H1 (cell line): Measurements from ENCODE around the gene DENND1A. TPM values are rescaled to one million over a fixed set of nuclear protein-coding genes. Genes with fewer than 3 reads are reported as not detected.

Experiments used
- CTCF ChIA-PET: fragments of 300-600 bp; sonication (Branson Sonifier 250); formaldehyde crosslinking; loops from one replicate; lab custom pipeline; 2021; ENCODE audit not compliant: partially characterized antibody; lab: Charles Lee
- POLR2A ChIA-PET: fragments of 300-600 bp; sonication (Branson Sonifier 250); formaldehyde crosslinking; loops from one replicate; lab custom pipeline; 2021; ENCODE audit warnings: inconsistent platforms; ENCODE audit not compliant: partially characterized antibody; lab: Charles Lee
- DNase-seq, 2 experiments: peaks; one replicate each; pipeline versions ENCODE4 v3.0.0 to v3.0.0-alpha.2; 2010 to 2022; ENCODE audit warnings: low spot score in 2 of 2, low read depth in 1 of 2, mixed read lengths in 1 of 2
- FAIRE-seq: peaks from 2 replicates; lab custom pipeline; 2011; peaks lifted over from hg19 to GRCh38; lab: Jason Lieb, UNC
- H2AFZ ChIP-seq: 2 replicates; pipeline ENCODE4 v1.8.1; 2012; ENCODE audit warnings: low read length, inconsistent platforms
- H2AK5ac ChIP-seq: 2 replicates; pipeline ENCODE4 v1.6.1; 2013; ENCODE audit warnings: low read depth, low read length
- H2BK120ac ChIP-seq: replicated peaks from 2 replicates; pipeline ENCODE3; 2013; ENCODE audit warnings: low read depth, low read length, inconsistent platforms
- H2BK12ac ChIP-seq: 2 replicates; pipeline ENCODE4 v1.6.1; 2013; ENCODE audit warnings: low read depth, low read length
- H2BK15ac ChIP-seq: 2 replicates; pipeline ENCODE4 v1.6.1; 2013; ENCODE audit warnings: low read length
- H2BK20ac ChIP-seq: 2 replicates; pipeline ENCODE4 v1.6.1; 2013; ENCODE audit warnings: low read length
- H2BK5ac ChIP-seq: 2 replicates; pipeline ENCODE4 v1.6.1; 2013; ENCODE audit warnings: low read depth, low read length
- H3K14ac ChIP-seq: 2 replicates; pipeline ENCODE4 v1.6.1; 2013; ENCODE audit warnings: inconsistent platforms; ENCODE audit not compliant: insufficient read length
- H3K18ac ChIP-seq: 2 replicates; pipeline ENCODE4 v1.6.1; 2013; ENCODE audit warnings: low read length; ENCODE audit errors: extremely low read depth
- H3K23ac ChIP-seq: 2 replicates; pipeline ENCODE4 v1.6.1; 2013; ENCODE audit warnings: inconsistent platforms; ENCODE audit not compliant: insufficient read length
- H3K23me2 ChIP-seq: 2 replicates; pipeline ENCODE4 v1.6.1; 2013; ENCODE audit warnings: low read depth, low read length
- H3K27ac ChIP-seq: 2 replicates; pipeline ENCODE4 v1.6.1; 2011; ENCODE audit warnings: low read depth, low read length, inconsistent platforms
- H3K27me3 ChIP-seq, 4 experiments: replicated peaks in 1 of 4; 1 replicate in 1 of 4; 2 replicates in 3 of 4; pipeline versions ENCODE4 v1.6.1 to v1.8.1; 2011 to 2013; ENCODE audit warnings: low read length in 3 of 4, mild to moderate bottlenecking in 3 of 4, inconsistent platforms in 2 of 4, mixed read lengths in 2 of 4, moderate library complexity in 1 of 4; ENCODE audit not compliant: control insufficient read depth in 3 of 4, insufficient read depth in 3 of 4; ENCODE audit errors: extremely low read depth in 1 of 4
- H3K36me3 ChIP-seq, 4 experiments: 2 replicates each; pipeline versions ENCODE4 v1.6.1 to v1.8.1; 2011 to 2013; ENCODE audit warnings: mild to moderate bottlenecking in 4 of 4, low read length in 3 of 4, moderate library complexity in 2 of 4, control low read depth in 1 of 4, inconsistent platforms in 1 of 4; ENCODE audit not compliant: insufficient read depth in 4 of 4, control insufficient read depth in 2 of 4
- H3K4ac ChIP-seq: replicated peaks from 2 replicates; pipeline ENCODE3; 2013; ENCODE audit warnings: low read length, low read depth, mixed read lengths, inconsistent platforms; ENCODE audit not compliant: insufficient read length
- H3K4me1 ChIP-seq, 4 experiments: replicated peaks in 1 of 4; 1 replicate in 1 of 4; 2 replicates in 3 of 4; pipeline versions ENCODE4 v1.6.1 to v1.8.1; 2011 to 2013; ENCODE audit warnings: low read length in 3 of 4, inconsistent platforms in 2 of 4, mixed read lengths in 1 of 4; ENCODE audit not compliant: insufficient read depth in 4 of 4, control insufficient read depth in 3 of 4
- H3K4me2 ChIP-seq, 2 experiments: 2 replicates each; pipeline versions ENCODE4 v1.6.1 to v1.8.1; 2011 to 2013; ENCODE audit warnings: low read depth in 2 of 2, low read length in 2 of 2, control low read depth in 1 of 2, inconsistent platforms in 1 of 2, mild to moderate bottlenecking in 1 of 2; ENCODE audit not compliant: insufficient read depth in 1 of 2
- H3K4me3 ChIP-seq, 4 experiments: fragments of 200-600, 300-600 bp in 1 of 4; sonication (generic), shearing (Covaris generic), sonication (Bioruptor Twin) in 1 of 4; 2 replicates each; pipeline versions ENCODE4 v1.5.1 to v1.8.1; 2011 to 2016; ENCODE audit warnings: low read length in 4 of 4, low read depth in 3 of 4, control low read depth in 2 of 4, inconsistent platforms in 2 of 4, mild to moderate bottlenecking in 2 of 4, mixed read lengths in 1 of 4, moderate library complexity in 1 of 4; ENCODE audit not compliant: insufficient read depth in 2 of 4; ENCODE audit errors: extremely low read depth in 1 of 4
- H3K56ac ChIP-seq: replicated peaks from 2 replicates; pipeline ENCODE3; 2013; ENCODE audit warnings: low read depth, mild to moderate bottlenecking, mixed read lengths, low read length, inconsistent platforms; ENCODE audit not compliant: insufficient read length
- H3K79me1 ChIP-seq: 2 replicates; pipeline ENCODE4 v1.6.1; 2013; ENCODE audit warnings: low read depth, low read length, control low read depth
- H3K79me2 ChIP-seq, 2 experiments: 2 replicates each; pipeline versions ENCODE4 v1.6.1 to v1.8.1; 2012 to 2013; ENCODE audit warnings: low read length in 2 of 2, mild to moderate bottlenecking in 2 of 2, inconsistent platforms in 1 of 2; ENCODE audit not compliant: insufficient read depth in 2 of 2, control insufficient read depth in 1 of 2
- H3K9ac ChIP-seq, 4 experiments: replicated peaks in 1 of 4; 1 replicate in 1 of 4; 2 replicates in 3 of 4; pipeline versions ENCODE4 v1.6.1 to v1.8.1; 2011 to 2013; ENCODE audit warnings: low read depth in 3 of 4, low read length in 3 of 4, control low read depth in 2 of 4, mild to moderate bottlenecking in 2 of 4, moderate library complexity in 2 of 4, inconsistent platforms in 1 of 4; ENCODE audit errors: extremely low read depth in 1 of 4
- H3K9me3 ChIP-seq, 2 experiments: 2 replicates each; pipeline versions ENCODE4 v1.6.1 to v1.8.1; 2012 to 2013; ENCODE audit warnings: mild to moderate bottlenecking in 2 of 2, moderate library complexity in 2 of 2, control low read depth in 1 of 2, inconsistent platforms in 1 of 2, low read depth in 1 of 2, low read length in 1 of 2, mixed read lengths in 1 of 2; ENCODE audit not compliant: insufficient read depth in 2 of 2
- H4K20me1 ChIP-seq, 2 experiments: replicated peaks in 1 of 2; 2 replicates each; pipeline versions ENCODE3 to v1.8.1; 2011 to 2013; ENCODE audit warnings: inconsistent platforms in 2 of 2, low read length in 2 of 2, mild to moderate bottlenecking in 1 of 2; ENCODE audit not compliant: insufficient read depth in 2 of 2, control insufficient read depth in 1 of 2
- H4K5ac ChIP-seq: 2 replicates; pipeline ENCODE4 v1.6.1; 2013; ENCODE audit warnings: low read length, low read depth, mixed read lengths, inconsistent platforms; ENCODE audit not compliant: insufficient read length
- H4K8ac ChIP-seq: 2 replicates; pipeline ENCODE4 v1.8.0; 2013; ENCODE audit warnings: mild to moderate bottlenecking, moderate library complexity, low read length, inconsistent platforms; ENCODE audit not compliant: insufficient read depth; ENCODE audit errors: extremely low read depth
- H4K91ac ChIP-seq: replicated peaks from 2 replicates; pipeline ENCODE3; 2013; ENCODE audit warnings: low read length, mixed read lengths, inconsistent platforms; ENCODE audit not compliant: insufficient read length
- RAD21 ChIP-seq, 2 experiments: IDR thresholded peaks in 1 of 2; conservative IDR thresholded peaks in 1 of 2; 2 replicates each; pipeline ENCODE4 v1.6.1; 2011; ENCODE audit warnings: low read depth in 2 of 2, low read length in 2 of 2, improper control_type of control experiment in 1 of 2, inconsistent platforms in 1 of 2, mild to moderate bottlenecking in 1 of 2, moderate library complexity in 1 of 2
- TEAD4 ChIP-seq: IDR thresholded peaks from 2 replicates; pipeline ENCODE4 v1.6.1; 2012; ENCODE audit warnings: low read depth, low read length, inconsistent platforms, mixed read lengths
- WGBS, 2 experiments: shearing (Covaris generic) in 1 of 2; methylation state at CpG; one replicate each; pipeline versions ENCODE4 v1.1.6 to v1.1.7; 2013 to 2015; ENCODE audit warnings: low lambda C conversion rate in 2 of 2, mixed read lengths in 2 of 2, inconsistent platforms in 1 of 2, low coverage in 1 of 2, missing lambda C conversion rate in 1 of 2; ENCODE audit not compliant: insufficient replicate concordance in 2 of 2, insufficient coverage in 1 of 2, insufficient read length in 1 of 2; ENCODE audit errors: extremely low coverage in 1 of 2, missing lambda C conversion rate in 1 of 2; 5-methylcytosine and 5-hydroxymethylcytosine counted together
- polyA plus RNA-seq, 7 experiments: library from polyadenylated mRNA; depleted of rRNA in 3 of 7; stranded (reverse) in 5 of 7; unstranded in 2 of 7; fragments of >200 nt in 5 of 7; fragments of 200-250 nt in 2 of 7; gene quantifications; 1 replicate in 5 of 7; 2 replicates in 1 of 7; 4 replicates in 1 of 7; pipeline versions ENCODE4 v1.2.1 to v1.2.3, GENCODE V29; 2011 to 2013; ENCODE audit warnings: missing spikeins in 2 of 7, mixed read lengths in 2 of 7
- total RNA-seq: library from RNA; stranded (reverse); fragmentation: NEBNext Ultra II Directional; extraction: Animal tissue kit (Norgen Biotek cat#: 25700); gene quantifications from 2 replicates; pipeline ENCODE4 v1.2.1, GENCODE V29; 2021

Gene DENND1A
- total and polyA plus RNA-seq, 2 of the 8 experiments (the other 6 are each of a cell fraction or from before 2014, with no cell fraction given), result 24.1 to 26.4 TPM

GRCh38 chr9:123550797-123551196 lies 379.1 kb downstream of the DENND1A start:
- WGBS, 2 experiments, result 50% methylated on average over 5 of the region's 5 CpGs; no CpG with 5 or more reads in 1 of the 2 experiments
- Histone ChIP-seq H2BK12ac (no peak overlapping the region), H3K56ac (no peak overlapping the region), H3K4me1 (peaks cover 3 to 13% (median 5%) of the 10 kb centered on the region in 4 experiments), H3K23ac (no peak overlapping the region), H3K4me3 (no peak overlapping the region), H4K8ac (no peak overlapping the region), H3K9ac (no peak overlapping the region), H4K91ac (no peak overlapping the region), H2AK5ac (no peak overlapping the region), H3K27me3 (no peaks in the 10 kb centered on the region), H3K4me2 (peak overlapping the region in 1 of 2 experiments; percentile 5; a peak in 1 of 4 replicates), H4K5ac (no peak overlapping the region), H2BK15ac (no peak overlapping the region), H2BK120ac (no peak overlapping the region), H3K79me2 (no peaks in the 10 kb centered on the region), H3K18ac (no peak overlapping the region), H3K23me2 (no peaks in the 10 kb centered on the region), H3K36me3 (no peaks in the 10 kb centered on the region), H2BK5ac (no peak overlapping the region), H2BK20ac (no peak overlapping the region), H3K9me3 (no peaks in the 10 kb centered on the region), H3K14ac (no peak overlapping the region), H3K4ac (no peak overlapping the region), H2AFZ (no peak overlapping the region), H4K20me1 (peaks cover 0 to 1% of the 10 kb centered on the region in 2 experiments), H3K79me1 (no peaks in the 10 kb centered on the region), H3K27ac (no peak overlapping the region)
- ChIA-PET POLR2A (no interaction called here), CTCF (interaction anchor here (0.6 to 1.2 kb wide), 4 partner anchors 11 to 210 kb away, joined by 3 to 4 read pairs (median 3); no protein-coding TSS in a partner anchor)
- FAIRE-seq (peak; percentile 39), DNase-seq (peak in 1 of 2 experiments; percentile 61)
- TF ChIP-seq RAD21 (IDR thresholded peaks at IDR 0.05 in 1 of 2, conservative IDR thresholded peaks at IDR 0.05 in 1 of 2; ENCODE audit: low read depth in 2 of 2, low read length in 2 of 2) (0 out of 4 replicates have a peak, but pooled peaks of 1 of the 2 experiments have one; percentile 16), TEAD4 (no peak)
